KOPT-K1 (cell line): ENCODE results near the gene OR4D9.

Experiments
- H3K27ac ChIP-seq: fragments of 200-600 bp; sonication (generic); 2 replicates; pipeline ENCODE4 v1.5.1; 2016; ENCODE audit warnings: antibody characterized with exemption, mild to moderate bottlenecking, low read depth, low read length; ENCODE audit not compliant: poor library complexity, severe bottlenecking
- H3K36me3 ChIP-seq: fragments of 200-600 bp; sonication (generic); 2 replicates; pipeline ENCODE4 v1.5.1; 2017; ENCODE audit warnings: antibody characterized with exemption, mild to moderate bottlenecking, low read length, moderate library complexity; ENCODE audit not compliant: insufficient read depth
- H3K9me3 ChIP-seq: fragments of 200-600 bp; sonication (generic); 2 replicates; pipeline ENCODE4 v1.5.1; 2017; ENCODE audit warnings: antibody characterized with exemption, low read length, mild to moderate bottlenecking; ENCODE audit not compliant: insufficient read depth, poor library complexity, severe bottlenecking

OR4D9 gene

GRCh38 chr11:59559886-59560285 lies 48.5 kb downstream of the OR4D9 start:
- Histone ChIP-seq H3K36me3 (no peaks in the 10 kb centered on the region), H3K27ac (no peak overlapping the region), H3K9me3 (no peaks in the 10 kb centered on the region)

- H3K27ac ChIP-seq, result peak overlapping the region; percentile 67
- no peaks in the 10 kb centered on the region for H3K36me3 ChIP-seq
- H3K9me3 ChIP-seq, result no peaks in the 10 kb centered on the region
These were observed 49.0 kb downstream of the OR4D9 start for GRCh38 chr11:59560290-59560701.

- Histone ChIP-seq H3K9me3 (no peaks in the 10 kb centered on the region), H3K27ac (peak overlapping the region; percentile 67), H3K36me3 (no peaks in the 10 kb centered on the region)
These were observed 49.5 kb downstream of the OR4D9 start for GRCh38 chr11:59560702-59561473.

GRCh38 chr11:59562292-59562691 lies 51.0 kb downstream of the OR4D9 start:
- H3K9me3 ChIP-seq, result no peaks in the 10 kb centered on the region
- H3K36me3 ChIP-seq, result no peaks in the 10 kb centered on the region
- no peak overlapping the region for H3K27ac ChIP-seq
